Uterus (tissue), 2 donors: ENCODE measurements around the gene ASB2.

ENCODE experiments used
- POLR2A ChIP-seq, 2 donors: fragments of 450-650 bp; IDR thresholded peaks; one replicate each; pipeline ENCODE4 v1.6.1; 2016; ENCODE audit warnings: antibody characterized with exemption in 2 of 2, mild to moderate bottlenecking in 1 of 2, moderate library complexity in 1 of 2
- TF ChIP-seq, protein P1 (sequence below), 4 experiments: fragments of 200-600 bp in 2 of 4; fragments of 450-650 bp in 2 of 4; sonication (generic) in 2 of 4; IDR thresholded peaks; one replicate each; pipeline ENCODE4 v1.5.1; 2016 to 2019; ENCODE audit warnings: antibody characterized with exemption in 4 of 4, mild to moderate bottlenecking in 2 of 4, moderate library complexity in 1 of 4

DNA sequence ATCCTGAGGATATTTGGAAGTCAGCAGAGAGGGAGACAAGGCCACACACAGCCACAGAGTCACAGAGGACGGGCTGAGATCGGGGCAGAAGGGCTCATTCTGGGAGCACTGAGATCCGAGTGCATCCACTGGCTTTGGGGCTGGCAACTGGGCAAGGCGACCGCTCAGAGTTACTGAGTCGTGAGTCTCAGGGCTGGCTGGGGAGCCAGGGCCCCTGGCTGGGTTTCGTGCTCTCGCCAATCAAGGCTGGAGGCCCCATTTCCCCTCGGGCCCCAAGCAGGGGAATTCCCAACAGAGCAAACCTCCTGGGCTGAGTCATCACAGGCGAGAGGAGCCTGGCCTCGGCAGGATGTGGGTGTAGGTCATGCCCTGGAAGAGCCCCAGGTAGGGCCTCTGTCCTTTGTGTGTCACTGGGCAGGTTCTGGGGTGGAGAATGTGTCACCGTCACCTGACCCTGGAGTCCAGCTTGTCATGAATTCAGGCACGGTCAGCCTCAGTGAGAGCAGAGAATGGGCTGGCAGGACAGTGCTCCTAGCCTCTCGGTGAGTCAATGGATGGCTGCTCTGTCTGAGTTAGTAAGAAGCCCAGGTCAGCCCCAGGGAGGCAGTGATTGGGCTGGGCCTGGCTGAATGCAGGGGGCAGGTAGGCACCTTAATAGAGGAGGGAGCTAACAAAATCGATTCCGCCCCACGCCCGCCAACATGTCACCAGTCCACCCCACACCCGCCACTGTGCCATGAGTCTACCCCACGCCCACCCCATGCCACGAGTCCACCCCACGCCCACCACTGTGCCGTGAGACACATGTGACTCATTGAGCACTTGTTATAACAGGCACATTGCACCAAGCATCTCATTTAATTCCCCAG is 16.9 kb downstream of the ASB2 start:
- TF ChIP-seq, protein P1, sequence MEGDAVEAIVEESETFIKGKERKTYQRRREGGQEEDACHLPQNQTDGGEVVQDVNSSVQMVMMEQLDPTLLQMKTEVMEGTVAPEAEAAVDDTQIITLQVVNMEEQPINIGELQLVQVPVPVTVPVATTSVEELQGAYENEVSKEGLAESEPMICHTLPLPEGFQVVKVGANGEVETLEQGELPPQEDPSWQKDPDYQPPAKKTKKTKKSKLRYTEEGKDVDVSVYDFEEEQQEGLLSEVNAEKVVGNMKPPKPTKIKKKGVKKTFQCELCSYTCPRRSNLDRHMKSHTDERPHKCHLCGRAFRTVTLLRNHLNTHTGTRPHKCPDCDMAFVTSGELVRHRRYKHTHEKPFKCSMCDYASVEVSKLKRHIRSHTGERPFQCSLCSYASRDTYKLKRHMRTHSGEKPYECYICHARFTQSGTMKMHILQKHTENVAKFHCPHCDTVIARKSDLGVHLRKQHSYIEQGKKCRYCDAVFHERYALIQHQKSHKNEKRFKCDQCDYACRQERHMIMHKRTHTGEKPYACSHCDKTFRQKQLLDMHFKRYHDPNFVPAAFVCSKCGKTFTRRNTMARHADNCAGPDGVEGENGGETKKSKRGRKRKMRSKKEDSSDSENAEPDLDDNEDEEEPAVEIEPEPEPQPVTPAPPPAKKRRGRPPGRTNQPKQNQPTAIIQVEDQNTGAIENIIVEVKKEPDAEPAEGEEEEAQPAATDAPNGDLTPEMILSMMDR (IDR thresholded peaks at IDR 0.05): no peak
- no peak for TF ChIP-seq POLR2A (IDR thresholded peaks at IDR 0.05)
